ENCODE results near the gene RASD2.

Gene RASD2

GRCh38 chr22:35558031-35558430 is 17.4 kb downstream of the RASD2 start:
- no peak for DNase-seq (ENCODE audit: low read depth)
- no peak for TF ChIP-seq CTCF (IDR thresholded peaks at IDR 0.05; ENCODE audit: control insufficient read depth, insufficient read depth, low read depth, low read length, missing control alignments)
- H3K4me3 ChIP-seq (ENCODE audit: control insufficient read depth, low read depth, low read length), result no peak overlapping the region

GRCh38 chr22:35558719-35559118 is 18.1 kb downstream of the RASD2 start:
- TF ChIP-seq CTCF (IDR thresholded peaks at IDR 0.05; ENCODE audit: control insufficient read depth, insufficient read depth, low read depth, low read length, missing control alignments), result no peak
- no peak for DNase-seq (ENCODE audit: low read depth)
- no peak overlapping the region for H3K4me3 ChIP-seq (ENCODE audit: control insufficient read depth, low read depth, low read length)

- DNase-seq (ENCODE audit: low read depth), result no peak
- H3K4me3 ChIP-seq (ENCODE audit: control insufficient read depth, low read depth, low read length), result no peak overlapping the region
- TF ChIP-seq CTCF (IDR thresholded peaks at IDR 0.05; ENCODE audit: control insufficient read depth, insufficient read depth, low read depth, low read length, missing control alignments), result no peak
Observed at GRCh38 chr22:35559354-35560005, 18.8 kb downstream of the RASD2 start.

GRCh38 chr22:35560366-35560765 is 19.7 kb downstream of the RASD2 start:
- DNase-seq (ENCODE audit: low read depth), result no peak
- no peak for TF ChIP-seq CTCF (IDR thresholded peaks at IDR 0.05; ENCODE audit: control insufficient read depth, insufficient read depth, low read depth, low read length, missing control alignments)
- no peak overlapping the region for H3K4me3 ChIP-seq (ENCODE audit: control insufficient read depth, low read depth, low read length)

GRCh38 chr22:35560824-35561223 is 20.2 kb downstream of the RASD2 start:
- H3K4me3 ChIP-seq (ENCODE audit: control insufficient read depth, low read depth, low read length), result no peak overlapping the region
- no peak for DNase-seq (ENCODE audit: low read depth)
- TF ChIP-seq CTCF (IDR thresholded peaks at IDR 0.05; ENCODE audit: control insufficient read depth, insufficient read depth, low read depth, low read length, missing control alignments), result no peak

GRCh38 chr22:35561796-35562526 is 21.3 kb downstream of the RASD2 start:
- no peak for TF ChIP-seq CTCF (IDR thresholded peaks at IDR 0.05; ENCODE audit: control insufficient read depth, insufficient read depth, low read depth, low read length, missing control alignments)
- no peak for DNase-seq (ENCODE audit: low read depth)
- no peak overlapping the region for H3K4me3 ChIP-seq (ENCODE audit: control insufficient read depth, low read depth, low read length)
